Tibial artery (tissue), 4 donors: ENCODE measurements around the gene ENKUR.

Source experiments
- DNase-seq, 2 donors: peaks; one replicate each; pipeline ENCODE4 v3.0.0-alpha.2; 2019
- H3K27ac ChIP-seq, 2 donors: fragments of 200-600 bp; sonication (generic) in 1 of 2; 1 replicate in 1 of 2; 2 replicates in 1 of 2; pipeline ENCODE4 v1.5.1; 2018 to 2019; ENCODE audit warnings: mild to moderate bottlenecking in 1 of 2
- H3K27me3 ChIP-seq, 2 donors: fragments of 200-600 bp; sonication (generic) in 1 of 2; one replicate each; pipeline versions ENCODE4 v1.5.1 to v1.6.0; 2016 to 2019
- H3K36me3 ChIP-seq, 3 donors: fragments of 200-600 bp; sonication (generic) in 2 of 3; one replicate each; pipeline ENCODE4 v1.5.1; 2016 to 2019; ENCODE audit warnings: mild to moderate bottlenecking in 2 of 3
- H3K4me1 ChIP-seq, 4 donors: fragments of 200-600 bp; sonication (generic) in 2 of 4; 1 replicate in 3 of 4; 2 replicates in 1 of 4; pipeline ENCODE4 v1.5.1; 2016 to 2019
- H3K4me3 ChIP-seq, 2 donors: fragments of 200-600 bp; sonication (generic) in 1 of 2; 1 replicate in 1 of 2; 2 replicates in 1 of 2; pipeline ENCODE4 v1.5.1; 2018 to 2019; ENCODE audit warnings: mild to moderate bottlenecking in 2 of 2
- H3K9me3 ChIP-seq, 3 donors: fragments of 200-600 bp; sonication (generic) in 1 of 3; one replicate each; pipeline ENCODE4 v1.5.1; 2016 to 2019
- intact Hi-C: fragments of 100-400 bp; cut with DNase I; formaldehyde crosslinking; loops from one replicate; pipeline ENCODE4 v1.15.0; 2023; ENCODE audit warnings: low total_unique reads
- TF ChIP-seq, protein P1 (sequence below), 2 experiments: fragments of 200-600 bp in 1 of 2; fragments of 450-650 bp in 1 of 2; IDR thresholded peaks; one replicate each; pipeline ENCODE4 v1.5.1; 2017 to 2019; ENCODE audit warnings: antibody characterized with exemption in 2 of 2, mild to moderate bottlenecking in 1 of 2, moderate library complexity in 1 of 2

The ENKUR gene

DNA sequence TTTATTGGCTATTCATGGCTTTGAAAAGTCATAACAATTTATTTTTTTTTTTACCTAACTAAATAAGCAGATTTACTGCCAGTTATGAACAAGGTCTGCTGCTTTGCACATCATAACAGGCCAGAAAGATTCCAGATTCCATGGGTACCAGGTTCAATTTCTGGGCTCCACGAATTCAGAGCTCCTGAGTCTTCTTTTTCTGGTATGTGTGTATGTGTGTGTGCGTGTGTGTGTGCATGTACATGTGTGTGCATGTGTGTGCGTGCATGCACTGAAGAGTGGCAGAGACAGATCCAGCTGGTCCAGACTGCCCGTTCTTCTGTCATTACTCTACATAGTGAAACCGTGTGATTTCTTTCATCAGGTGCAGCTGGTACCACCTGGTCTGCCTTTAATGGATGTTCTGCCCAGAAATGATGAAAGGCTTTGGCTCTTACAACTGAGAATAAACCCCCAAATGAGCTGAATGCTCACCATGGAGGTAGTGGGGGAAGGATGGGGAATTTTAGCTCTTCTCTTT lies 48.9 kb downstream of the ENKUR start:
- no peaks in the 10 kb centered on the region for H3K4me1 ChIP-seq
- no peak overlapping the region for H3K4me3 ChIP-seq
- TF ChIP-seq, protein P1, sequence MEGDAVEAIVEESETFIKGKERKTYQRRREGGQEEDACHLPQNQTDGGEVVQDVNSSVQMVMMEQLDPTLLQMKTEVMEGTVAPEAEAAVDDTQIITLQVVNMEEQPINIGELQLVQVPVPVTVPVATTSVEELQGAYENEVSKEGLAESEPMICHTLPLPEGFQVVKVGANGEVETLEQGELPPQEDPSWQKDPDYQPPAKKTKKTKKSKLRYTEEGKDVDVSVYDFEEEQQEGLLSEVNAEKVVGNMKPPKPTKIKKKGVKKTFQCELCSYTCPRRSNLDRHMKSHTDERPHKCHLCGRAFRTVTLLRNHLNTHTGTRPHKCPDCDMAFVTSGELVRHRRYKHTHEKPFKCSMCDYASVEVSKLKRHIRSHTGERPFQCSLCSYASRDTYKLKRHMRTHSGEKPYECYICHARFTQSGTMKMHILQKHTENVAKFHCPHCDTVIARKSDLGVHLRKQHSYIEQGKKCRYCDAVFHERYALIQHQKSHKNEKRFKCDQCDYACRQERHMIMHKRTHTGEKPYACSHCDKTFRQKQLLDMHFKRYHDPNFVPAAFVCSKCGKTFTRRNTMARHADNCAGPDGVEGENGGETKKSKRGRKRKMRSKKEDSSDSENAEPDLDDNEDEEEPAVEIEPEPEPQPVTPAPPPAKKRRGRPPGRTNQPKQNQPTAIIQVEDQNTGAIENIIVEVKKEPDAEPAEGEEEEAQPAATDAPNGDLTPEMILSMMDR (IDR thresholded peaks at IDR 0.05), result no peak
- no peaks in the 10 kb centered on the region for H3K36me3 ChIP-seq
- H3K9me3 ChIP-seq, result no peaks in the 10 kb centered on the region
- H3K27me3 ChIP-seq, result no peaks in the 10 kb centered on the region
- no peak overlapping the region for H3K27ac ChIP-seq
- DNase-seq, result no peak
- intact Hi-C loops, result no loop called here

DNA sequence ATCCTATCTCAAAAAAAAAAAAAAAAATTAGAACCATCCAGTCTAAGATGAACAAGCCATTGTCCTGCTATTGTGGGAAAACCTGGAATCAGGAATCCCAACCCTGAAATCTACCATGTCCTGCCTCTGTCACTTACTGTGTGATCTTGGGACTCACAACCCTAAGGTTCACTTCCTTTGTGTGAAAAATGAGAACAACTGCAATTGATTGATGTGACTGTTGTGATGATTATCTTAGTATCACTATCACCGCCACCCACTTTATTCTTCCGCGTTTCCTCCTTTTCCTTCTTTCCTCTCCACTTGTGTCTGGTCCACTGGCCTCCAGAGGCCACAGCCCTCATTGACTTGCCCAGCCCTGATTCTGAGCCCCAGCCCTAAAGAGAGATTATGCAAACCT lies 50.9 kb downstream of the ENKUR start:
- no peaks in the 10 kb centered on the region for H3K9me3 ChIP-seq
- no peak overlapping the region for H3K27ac ChIP-seq
- H3K36me3 ChIP-seq, result no peaks in the 10 kb centered on the region
- no peak overlapping the region for H3K4me3 ChIP-seq
- intact Hi-C loops, result no loop called here
- DNase-seq, result no peak
- H3K27me3 ChIP-seq, result no peaks in the 10 kb centered on the region
- TF ChIP-seq, protein P1 (IDR thresholded peaks at IDR 0.05), result no peak
- no peaks in the 10 kb centered on the region for H3K4me1 ChIP-seq

DNA sequence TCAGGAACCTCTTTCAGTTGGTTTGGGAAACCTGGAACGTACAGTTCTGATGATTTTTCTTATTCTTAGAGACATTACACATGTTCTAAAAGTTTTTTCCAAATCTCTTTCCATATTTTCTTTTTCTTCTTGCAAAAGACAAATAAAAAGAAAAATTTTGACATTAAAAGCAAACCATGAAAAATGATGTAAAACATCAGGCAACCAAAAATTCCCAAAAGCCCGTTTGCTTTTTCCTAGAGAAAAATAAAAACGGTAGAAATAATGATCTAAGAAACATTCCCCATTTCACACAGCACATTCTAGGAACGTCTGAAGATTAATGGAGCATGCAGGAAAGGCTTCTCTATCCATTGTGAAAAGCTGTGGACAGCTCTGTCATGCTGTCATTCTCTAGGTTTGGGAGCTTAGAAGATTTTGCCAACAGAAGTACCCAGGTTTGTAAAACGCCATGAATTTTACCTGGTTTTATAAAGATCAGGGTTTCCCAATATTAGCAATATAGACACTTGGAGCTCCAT lies 52.4 kb downstream of the ENKUR start:
- Histone ChIP-seq H3K4me1 (peaks cover 0 to 9% (median 8%) of the 10 kb centered on the region in 4 donors), H3K9me3 (no peaks in the 10 kb centered on the region), H3K4me3 (no peak overlapping the region), H3K27ac (no peak overlapping the region), H3K36me3 (no peaks in the 10 kb centered on the region), H3K27me3 (no peaks in the 10 kb centered on the region)
- intact Hi-C loops, result no loop called here
- no peak for DNase-seq
- TF ChIP-seq, protein P1 (IDR thresholded peaks at IDR 0.05), result no peak

DNA sequence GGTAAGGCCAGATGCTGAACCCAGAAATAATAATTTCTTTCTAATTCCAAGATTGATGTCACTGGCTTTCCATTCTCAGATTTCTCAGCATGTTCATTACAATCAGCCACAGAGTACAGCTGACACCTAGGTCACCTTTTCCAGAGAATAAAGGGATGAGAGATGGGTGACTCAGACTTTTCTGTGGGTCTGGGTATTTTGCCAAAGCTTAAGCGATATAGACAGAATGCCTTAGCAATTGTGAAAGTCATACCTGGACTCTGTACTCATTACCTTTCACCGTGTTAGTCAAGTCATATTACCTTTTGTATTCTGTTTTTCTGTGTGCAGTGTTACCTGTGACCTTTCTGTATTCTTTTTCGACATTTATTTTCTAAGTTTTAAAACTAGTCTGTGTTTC lies 53.0 kb downstream of the ENKUR start:
- DNase-seq, result no peak
- Histone ChIP-seq H3K27me3 (no peaks in the 10 kb centered on the region), H3K4me3 (no peak overlapping the region), H3K27ac (no peak overlapping the region), H3K9me3 (no peaks in the 10 kb centered on the region), H3K36me3 (no peaks in the 10 kb centered on the region), H3K4me1 (peaks cover 0 to 13% (median 10%) of the 10 kb centered on the region in 4 donors)
- intact Hi-C loops, result no loop called here
- TF ChIP-seq, protein P1 (IDR thresholded peaks at IDR 0.05), result no peak

DNA sequence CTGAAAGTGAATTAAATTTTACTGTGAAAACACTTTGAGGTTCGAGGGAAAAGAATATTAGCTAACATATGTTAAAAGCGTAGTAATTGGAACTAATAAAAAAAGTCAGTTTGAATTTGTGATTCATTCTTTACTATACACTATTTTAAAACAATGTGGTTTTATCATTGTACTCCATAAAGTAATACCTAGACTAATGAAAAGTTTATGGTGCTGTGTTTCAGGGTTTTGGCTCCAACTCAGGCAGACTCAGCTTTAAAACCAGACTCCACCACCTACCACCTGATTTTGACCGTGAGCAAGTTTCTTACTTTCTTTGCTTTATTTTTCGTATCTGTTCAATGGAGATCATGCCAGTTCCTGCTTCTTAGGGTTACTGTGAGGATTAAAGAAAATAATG lies 54.4 kb downstream of the ENKUR start:
- H3K27ac ChIP-seq, result no peak overlapping the region
- intact Hi-C loops, result no loop called here
- no peaks in the 10 kb centered on the region for H3K9me3 ChIP-seq
- peaks cover 0 to 19% (median 15%) of the 10 kb centered on the region in 4 donors for H3K4me1 ChIP-seq
- no peak for DNase-seq
- no peaks in the 10 kb centered on the region for H3K36me3 ChIP-seq
- no peak overlapping the region for H3K4me3 ChIP-seq
- no peaks in the 10 kb centered on the region for H3K27me3 ChIP-seq
- TF ChIP-seq, protein P1 (IDR thresholded peaks at IDR 0.05), result no peak

DNA sequence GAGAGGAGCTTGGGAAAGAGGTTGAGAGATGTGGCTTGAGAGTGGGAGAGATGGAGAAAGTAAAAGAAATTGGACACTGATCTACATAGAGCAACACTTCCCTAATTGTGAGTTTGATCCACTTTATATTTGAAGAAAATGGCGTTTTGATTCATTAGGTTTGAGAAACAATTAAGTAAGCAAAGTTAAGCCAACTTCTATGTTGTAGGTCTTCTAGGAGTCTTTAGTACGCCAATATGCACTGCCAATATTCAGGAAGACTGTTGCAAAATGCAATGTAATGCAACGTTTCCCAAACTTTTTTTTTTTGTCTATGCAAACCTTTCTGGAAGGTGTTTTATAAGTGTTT lies 56.6 kb downstream of the ENKUR start:
- H3K4me3 ChIP-seq, result no peak overlapping the region
- H3K4me1 ChIP-seq, result peaks cover 0 to 19% (median 15%) of the 10 kb centered on the region in 4 donors
- H3K27ac ChIP-seq, result peak overlapping the region; percentile 47 to 67
- DNase-seq, result no peak
- no peaks in the 10 kb centered on the region for H3K9me3 ChIP-seq
- intact Hi-C loops, result no loop called here
- no peaks in the 10 kb centered on the region for H3K36me3 ChIP-seq
- TF ChIP-seq, protein P1 (IDR thresholded peaks at IDR 0.05), result no peak
- H3K27me3 ChIP-seq, result no peaks in the 10 kb centered on the region
